ENCODE results near the gene ADSL.
"Not testable (repeated sequence)": the region's sequence is repeated elsewhere in the genome, so short reads cannot be mapped to it uniquely, and the experiment has no call there.

The ADSL gene

DNA sequence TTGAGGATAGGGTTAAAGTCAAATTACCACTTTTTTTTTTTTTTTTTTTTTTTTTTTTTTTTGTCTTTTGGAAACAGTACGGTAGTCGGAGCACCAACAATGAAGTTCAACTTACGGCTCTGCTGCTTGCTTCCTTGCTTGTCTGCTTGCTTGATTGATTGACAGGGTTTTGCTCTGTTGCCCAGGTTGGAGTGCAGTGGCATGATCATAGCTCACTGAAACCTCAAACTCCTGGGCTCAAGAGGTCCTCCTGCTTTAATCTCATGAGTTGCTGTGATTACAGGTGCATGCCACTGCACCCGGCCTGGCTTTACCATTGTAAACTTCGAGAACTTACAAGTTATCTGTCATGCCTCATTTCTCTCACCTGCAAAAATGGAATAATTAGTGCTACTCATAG is 29.8 kb downstream of the ADSL start:
- DNase-seq = no peak

DNA sequence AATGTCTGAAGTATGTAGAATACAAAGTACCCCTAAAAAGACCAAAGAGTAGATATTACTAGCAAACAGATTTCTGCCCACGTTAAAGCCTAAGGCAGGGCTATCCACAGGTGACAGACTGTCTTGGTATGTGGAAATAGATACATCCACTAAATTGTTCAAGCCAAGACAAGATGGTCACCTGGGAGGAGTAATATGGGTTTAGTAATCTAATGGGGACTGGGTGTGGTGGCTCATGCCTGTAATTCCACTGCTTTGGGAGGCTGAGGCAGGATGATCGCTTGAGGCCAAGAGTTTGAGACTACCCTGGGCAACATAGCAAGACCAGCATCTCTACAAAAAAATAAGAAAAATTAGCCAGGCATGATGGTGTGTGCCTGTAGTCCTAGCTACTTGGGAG is 31.6 kb downstream of the ADSL start:
- no peak for DNase-seq

DNA sequence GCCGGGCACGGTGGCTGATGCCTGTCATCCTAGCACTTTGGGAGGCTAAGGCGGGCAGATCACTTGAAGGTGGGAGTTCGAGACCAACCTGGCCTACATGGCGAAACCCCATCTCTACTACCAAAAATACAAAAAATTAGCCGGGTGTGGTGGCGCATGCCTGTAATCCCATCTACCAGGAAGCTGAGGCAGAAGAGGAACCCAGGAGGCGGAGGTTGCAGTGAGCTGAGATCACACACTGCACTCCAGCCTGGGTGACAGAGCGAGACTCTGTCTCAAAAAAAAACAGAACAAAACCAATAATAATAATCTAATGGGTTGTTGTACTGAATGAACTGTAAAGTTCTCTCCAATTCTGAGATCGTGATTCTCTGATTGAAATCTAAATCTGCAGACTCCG is 32.1 kb downstream of the ADSL start:
- DNase-seq = not testable (repeated sequence)

DNA sequence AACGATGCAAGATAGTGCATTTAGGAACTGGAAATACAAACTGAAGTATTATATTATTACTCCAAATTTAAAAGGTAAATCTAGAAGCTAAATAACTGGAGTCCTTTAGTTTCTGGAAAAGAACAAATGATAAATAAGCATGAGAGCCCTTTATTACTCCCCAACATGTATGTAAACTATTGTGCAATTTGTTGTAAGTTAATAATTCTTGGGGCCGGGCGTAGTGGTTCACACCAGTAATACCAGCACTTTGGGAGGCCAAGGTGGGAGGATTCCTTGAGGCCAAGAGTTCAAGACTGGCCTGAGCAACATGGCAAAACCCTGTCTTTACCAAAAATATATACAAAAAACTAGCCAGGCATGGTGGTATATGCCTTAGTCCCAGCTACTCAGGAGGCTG is 35.2 kb downstream of the ADSL start:
- no peak for DNase-seq

DNA sequence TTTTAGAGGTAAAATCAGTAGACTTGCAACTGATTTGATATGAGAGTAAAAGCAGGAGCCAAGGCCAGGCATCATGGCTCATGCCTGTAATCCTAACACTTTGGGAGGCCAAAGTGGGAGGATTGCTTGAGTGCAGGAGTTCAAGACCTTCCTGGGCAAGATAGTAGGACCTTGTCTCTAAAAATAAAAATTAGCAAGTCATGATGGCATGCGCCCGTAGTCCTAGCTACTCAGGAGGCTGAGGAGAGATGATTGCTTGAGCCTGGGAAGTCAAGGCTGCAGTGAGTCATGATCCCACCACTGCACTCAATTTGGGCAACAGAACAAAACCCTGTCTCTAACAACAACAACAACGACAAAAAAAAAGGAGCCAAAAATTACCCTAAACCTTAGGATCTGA is 37.6 kb downstream of the ADSL start:
- no peak for DNase-seq

DNA sequence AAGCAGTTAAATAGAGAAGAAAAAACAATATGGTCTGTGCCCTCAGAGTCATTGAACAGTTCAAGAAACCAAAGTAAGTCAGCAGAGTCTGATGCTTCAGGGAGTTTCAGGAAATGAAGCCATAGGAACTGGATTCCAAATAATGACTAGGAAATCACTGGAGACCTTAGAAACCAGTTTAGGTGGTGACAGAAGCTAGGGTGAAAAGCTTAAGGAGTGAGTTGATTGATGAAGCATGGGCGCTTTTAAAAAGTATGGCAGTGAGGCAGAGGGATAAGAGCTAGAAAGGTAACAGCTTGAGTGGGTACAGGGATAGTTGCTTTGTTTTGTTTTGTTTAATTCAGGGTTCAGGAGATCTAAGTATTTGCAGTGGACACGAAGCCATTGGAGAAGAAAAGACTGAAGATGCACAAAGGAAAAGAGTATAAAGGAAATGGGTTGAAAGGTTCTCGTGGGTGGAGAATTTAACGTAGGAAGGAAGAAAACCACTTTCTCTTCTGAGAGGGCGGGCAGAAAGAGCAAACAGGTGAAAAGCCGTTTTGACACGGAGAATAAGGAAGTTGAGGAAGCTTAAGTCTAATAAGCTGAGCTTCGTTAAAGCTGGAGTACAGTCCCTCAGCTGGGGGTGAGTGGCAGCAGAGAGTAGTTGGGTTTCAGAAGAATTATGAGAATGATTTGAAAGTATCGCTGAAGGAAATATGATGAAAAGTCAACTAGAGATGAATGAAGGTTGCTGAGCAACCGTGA is 38.9 kb downstream of the ADSL start:
- no peak for DNase-seq

DNA sequence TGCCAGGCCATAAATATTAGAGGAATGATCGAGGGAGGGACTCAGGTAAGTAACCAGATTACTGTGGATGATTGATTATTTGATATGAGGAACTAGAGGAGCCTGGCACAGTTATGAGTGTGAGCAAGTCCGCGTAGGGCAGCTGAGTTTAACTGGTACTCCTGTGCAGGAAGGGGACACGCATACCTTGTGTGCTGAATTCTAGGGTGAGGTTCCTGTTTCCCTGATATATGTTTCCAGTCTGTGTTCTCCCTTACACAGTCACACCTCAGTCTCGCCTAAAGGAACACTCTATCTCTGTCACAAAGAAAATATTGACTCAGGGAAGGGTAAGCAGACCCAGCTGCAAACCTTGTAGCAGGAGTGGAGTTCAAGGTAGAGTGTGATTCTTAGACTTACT is 41.4 kb downstream of the ADSL start:
- no peak for DNase-seq

DNA sequence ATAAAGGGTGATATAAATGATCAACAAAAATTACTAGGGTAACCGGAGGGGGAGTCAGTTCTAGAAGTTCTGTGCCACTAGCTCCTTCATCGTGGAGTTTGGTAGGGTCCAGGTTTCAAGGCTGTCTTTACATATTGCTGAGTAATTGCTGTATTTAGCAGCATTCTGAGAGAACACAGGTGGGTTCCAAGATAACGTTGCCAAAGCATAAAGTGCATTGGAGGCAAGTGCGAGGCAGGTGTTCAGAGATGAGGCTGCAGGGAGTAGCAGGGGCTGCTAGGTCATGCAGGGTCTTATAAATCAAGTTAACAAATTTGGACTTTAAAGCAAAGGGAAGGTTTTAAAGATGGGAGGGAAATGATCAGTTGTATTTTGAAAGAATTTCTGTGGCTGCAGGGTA is 41.9 kb downstream of the ADSL start:
- DNase-seq = no peak

DNA sequence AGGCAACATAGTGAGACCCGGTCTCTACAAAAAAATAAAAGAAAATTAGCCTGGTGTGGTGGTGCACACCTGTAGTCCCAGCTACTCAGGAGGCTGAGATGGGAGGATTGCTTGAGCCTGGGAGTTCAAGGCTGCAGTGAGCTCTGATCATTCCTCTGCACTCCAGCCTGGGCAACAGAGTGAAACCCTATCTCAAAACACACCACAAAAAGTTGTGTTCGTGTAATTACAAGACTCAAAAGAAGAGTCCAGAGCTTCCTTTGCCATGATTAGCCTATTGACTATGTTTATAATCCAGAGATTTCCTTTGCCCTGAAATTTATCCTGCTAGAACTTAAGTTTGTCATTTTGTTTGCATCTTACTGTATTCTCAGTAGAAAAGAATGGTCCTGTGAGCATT is 45.1 kb downstream of the ADSL start:
- DNase-seq = no peak

DNA sequence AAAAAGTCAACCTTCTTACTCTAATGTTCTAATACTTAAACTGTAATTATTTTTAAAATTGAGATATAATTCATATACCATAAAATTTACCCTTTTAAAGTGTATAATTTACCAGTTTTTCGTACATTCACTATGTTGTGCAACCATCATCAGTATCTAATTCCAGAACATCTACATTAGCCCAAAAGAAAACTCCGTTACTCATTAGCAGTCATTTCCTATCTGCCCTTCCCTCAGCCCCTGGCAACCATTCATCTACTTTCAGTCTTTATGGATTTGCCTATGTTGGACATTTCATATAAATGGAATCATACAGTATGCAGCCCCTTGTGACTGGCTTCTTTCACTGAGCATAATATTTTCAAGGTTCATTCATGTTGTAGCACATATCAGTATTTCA is 46.3 kb downstream of the ADSL start:
- no peak for DNase-seq

DNA sequence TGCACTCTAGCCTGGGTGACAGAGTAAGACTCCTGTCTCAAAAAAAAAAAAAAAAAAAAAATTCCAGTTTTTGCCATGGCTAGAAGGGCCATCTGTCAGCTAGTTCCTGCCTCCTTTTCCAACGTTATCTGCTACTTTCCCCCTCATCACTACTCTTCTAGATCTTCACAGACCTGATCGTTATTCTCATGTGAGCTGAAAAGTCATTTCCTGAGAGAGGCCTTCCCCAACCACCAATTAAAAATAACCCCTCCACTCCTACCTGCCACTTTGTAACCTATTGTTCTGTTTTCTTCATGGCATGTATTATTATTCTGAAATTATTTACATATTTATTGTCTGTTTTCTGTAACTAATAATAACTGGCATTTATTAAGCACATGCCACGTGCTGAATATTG is 48.3 kb downstream of the ADSL start:
- DNase-seq = no peak

DNA sequence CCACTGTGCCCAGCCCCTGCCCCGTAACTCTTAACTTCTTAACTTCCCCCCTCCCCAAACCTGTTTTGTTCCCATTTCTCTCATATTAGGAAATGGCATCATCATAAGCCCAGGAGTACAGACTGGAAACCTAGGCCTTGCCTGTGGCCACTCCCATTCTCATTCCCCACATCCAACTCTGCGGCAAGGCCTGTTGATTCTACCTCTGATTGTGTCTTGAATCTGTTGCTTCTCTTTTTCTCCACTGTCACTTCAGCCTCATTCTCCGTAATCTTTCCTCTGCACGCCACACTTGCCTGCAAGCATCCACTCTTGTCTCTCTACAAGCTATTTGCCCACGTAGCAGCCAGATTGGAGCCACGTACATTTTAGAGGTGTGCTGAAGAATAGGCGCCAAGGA is 49.3 kb downstream of the ADSL start:
- no peak for DNase-seq

DNA sequence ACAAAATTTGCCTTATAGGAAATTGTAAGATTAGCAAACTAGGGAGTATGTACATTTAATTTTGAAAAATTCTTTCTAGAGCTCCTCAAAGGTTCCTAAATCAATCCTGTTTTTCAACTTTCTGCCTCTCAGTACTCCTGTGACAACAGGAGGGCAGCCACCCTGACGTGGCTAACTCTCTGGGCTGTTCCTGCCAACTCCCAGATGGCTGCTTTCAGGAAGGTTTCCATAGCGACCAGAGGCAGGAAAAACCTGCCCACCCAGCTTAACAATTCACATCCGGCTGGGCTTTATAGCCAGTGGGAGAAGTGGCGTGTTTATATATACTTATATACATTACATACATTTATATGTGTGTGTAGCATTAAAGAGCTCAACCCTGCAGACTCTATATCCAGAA is 50.6 kb downstream of the ADSL start:
- no peak for DNase-seq

DNA sequence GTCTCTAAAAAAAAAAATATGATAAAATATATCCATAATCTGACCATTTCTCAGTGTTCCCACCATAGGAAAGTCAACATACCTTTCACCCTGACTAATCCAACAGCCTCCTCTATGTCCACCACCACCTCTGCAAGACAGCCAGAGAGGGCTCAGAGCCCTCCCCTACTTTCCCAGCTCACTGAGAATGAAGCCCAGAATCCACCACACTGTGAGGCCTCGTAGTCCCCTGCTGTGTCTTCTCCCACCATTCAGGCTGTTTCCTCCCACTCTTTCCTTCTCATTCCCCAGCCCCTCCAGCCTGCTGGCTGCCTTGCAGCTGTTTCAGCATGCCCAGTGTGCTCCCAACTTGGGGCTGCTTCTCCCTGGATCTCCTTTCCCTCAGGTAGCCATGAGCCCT is 51.1 kb downstream of the ADSL start:
- no peak for DNase-seq

DNA sequence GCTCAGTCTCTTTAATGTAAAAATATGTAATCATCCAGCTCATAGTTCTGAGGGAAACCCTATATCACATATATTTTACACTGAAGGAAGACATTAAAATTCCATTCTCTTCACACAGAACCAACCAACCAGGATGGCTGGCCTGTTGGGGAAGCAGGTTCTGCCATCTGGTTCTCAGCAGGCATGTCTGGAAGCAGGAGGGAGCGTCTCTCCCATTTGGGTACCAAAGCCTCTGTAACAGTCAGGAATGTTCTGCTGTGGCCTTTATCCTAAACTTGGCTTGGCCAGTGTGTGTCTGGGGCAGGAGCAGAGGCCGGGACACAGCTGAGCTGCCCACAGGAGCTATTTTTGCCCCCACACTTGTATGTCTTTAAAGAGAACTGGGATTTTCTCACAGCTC is 53.3 kb downstream of the ADSL start:
- no peak for DNase-seq

DNA sequence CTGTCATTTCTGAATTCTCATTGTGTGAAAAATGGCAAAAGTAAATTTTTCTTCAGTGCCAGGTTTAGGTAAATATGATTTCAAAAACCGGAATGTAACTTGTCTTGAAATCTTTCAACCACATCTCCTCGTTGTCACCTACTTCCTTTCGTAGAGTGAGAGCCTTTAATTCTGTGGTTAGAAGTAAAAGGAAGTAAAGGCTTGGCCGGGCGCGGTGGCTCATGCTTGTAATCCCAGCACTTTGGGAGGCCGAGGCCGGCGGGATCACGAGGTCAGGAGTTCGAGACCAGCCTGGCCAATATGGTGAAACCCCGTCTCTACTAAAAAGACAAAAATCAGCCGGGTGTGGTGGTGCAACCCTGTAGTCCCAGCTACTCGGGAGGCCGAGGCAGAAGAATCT is 53.9 kb downstream of the ADSL start:
- DNase-seq = no peak

DNA sequence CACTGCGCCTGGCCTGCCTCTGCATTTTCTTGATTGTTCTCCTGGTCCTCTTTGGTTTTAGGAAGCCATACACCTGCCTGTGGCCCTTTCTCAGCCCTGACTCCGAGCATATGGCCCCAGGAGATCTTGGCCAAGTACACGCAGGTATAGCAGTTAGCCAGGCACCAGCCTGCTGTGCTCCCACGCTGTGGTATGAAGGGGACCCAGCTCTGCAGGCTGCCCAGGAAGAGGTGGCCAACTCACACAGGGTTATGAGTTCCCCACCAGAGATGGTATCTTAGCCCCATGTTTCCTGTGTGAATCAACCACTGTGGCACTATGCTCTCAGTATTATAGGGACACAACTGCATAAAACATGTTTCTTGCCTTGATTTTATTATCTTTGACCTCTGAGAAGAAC is 55.2 kb downstream of the ADSL start:
- no peak for DNase-seq

DNA sequence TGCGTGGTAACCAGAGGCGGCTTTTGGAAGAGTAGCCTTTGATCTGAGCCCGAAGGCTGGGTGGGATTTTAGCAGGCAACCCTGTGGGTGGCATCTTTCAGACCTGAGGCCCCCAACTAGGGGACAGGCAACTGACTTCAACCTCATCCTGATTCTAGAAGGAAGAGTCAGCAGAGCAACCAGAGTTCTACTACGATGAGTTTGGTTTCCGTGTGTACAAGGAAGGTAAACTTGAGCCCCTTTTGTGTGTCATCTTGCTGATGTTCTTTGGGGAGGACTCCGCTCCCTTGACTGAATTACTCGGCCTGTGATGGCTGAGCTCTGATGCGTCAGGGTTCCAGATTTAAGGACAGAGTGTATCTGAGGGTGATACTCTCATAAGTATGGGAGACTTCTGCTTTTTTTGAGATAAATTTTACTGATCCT is 55.7 kb downstream of the ADSL start:
- DNase-seq = no peak

DNA sequence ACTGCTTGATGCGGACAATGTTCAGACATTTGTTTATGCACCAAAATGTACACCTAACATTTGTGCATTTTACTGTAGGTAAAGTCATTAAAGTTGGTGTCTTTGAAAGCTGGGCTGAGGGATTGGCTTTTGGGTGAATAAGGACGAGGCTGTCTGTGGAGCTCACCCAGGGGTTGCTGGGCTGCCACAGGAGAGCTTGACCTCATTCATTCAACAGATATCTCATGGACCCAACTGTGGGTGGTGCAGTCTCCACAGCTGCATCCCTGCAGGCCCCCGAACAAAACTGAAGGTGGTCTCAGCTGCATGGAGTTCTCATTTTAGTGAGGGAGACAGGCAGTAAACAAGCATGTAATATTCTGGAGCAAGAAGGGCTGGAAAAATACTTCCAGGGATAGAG is 56.8 kb downstream of the ADSL start:
- no peak for DNase-seq

DNA sequence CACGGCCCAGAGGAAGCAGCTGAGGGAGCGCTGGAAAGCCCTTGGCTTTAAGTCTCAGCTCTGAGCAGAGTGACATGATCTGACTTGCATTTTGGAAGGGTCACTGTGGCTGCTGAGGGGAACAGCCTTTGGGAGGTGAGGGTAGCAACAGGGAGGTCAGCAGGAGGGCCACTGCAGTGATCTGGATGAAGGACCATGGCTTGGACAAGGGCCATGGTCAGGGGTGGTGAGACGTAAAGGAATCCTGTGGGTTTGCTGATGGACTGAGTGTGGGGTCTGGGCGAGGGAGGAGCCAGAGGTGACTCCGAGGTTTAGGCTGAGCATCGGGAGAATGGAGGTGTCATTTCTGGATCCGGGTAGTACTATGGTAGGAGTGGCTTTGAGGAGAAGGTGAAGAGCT is 57.4 kb downstream of the ADSL start:
- no peak for DNase-seq

DNA sequence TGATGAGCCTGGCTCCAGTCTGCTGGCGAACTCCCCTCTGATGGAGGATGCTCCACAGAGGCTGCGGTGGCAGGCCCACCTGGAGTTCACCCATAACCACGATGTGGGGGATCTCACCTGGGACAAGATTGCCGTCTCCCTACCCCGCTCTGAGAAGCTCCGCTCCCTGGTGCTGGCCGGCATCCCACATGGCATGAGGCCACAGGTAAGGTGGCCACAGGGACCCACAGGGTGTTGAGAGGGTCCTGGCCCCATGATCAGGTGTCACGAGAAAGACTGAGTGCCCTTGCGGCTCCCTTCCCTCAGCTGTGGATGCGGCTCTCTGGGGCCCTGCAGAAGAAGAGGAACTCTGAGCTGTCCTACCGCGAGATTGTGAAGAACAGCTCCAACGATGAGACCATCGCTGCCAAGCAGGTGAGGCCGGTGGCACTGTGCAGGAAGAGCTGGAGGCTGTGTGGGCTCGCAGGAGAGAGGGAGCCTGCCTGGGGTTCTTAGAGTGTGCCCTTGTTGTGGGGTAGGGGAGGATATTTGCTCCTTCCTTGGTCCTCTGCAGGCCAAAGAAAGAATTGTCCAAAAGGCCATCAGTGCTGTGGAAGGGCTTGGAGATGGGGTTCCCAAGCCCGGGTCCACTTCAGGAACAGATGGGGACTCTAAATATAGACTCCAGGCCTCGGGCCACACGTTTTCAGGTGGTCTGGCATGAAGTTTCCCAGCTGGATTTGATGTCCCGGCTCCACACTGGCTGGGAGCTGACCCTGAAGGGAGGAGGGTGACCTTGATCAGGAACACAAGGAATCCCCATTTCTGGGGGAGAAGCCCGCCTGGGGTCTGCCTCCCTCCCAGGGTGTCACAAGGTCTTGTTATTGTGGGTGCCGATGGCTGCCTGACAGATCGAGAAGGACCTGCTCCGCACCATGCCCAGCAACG is 58.2 kb downstream of the ADSL start:
- no peak for DNase-seq

DNA sequence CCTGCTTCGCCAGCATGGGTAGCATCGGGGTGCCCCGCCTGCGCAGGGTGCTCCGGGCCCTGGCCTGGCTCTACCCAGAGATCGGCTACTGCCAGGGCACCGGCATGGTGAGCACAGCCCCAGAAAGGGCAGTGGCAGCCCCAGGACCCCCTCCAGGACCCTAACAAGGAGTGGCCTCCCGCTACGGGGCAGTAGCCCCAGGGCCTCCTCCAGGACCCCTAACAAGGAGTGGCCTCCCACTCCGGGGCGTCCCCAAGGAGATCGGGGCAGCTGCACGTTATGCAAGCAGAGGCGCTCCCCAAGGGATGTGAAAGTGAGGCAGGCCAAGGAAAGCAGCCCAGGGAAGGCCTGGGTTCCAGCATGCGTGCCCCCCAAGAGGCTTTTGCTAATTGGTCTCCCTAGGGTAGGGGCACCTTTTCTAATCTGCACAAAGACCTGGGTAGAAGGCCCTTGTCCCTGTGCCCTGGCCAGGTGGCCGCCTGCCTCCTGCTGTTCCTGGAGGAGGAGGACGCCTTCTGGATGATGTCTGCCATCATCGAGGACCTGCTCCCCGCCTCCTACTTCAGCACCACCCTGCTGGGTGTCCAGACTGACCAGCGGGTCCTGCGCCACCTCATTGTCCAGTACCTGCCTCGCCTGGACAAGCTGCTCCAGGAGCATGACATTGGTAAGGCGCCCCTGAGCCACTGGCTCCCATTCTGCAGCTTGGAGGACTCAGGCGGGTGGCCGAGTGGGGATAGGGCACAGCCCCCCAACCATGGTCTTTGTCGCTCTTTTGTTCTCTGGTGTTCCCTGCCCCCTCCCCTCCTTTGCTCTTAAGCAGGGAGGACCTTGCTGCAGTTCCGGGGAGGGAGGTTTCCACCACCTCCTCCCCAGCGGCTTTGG is 59.1 kb downstream of the ADSL start:
- DNase-seq = no peak
